Right ventricle myocardium inferior (tissue), 1 donor: ENCODE results near the gene MRPL20. TPM values are rescaled to one million over a fixed set of nuclear protein-coding genes. Genes with fewer than 3 reads are reported as not detected.
"Not testable (repeated sequence)": the region's sequence is repeated elsewhere in the genome, so short reads cannot be mapped to it uniquely, and the experiment has no call there.

ENCODE experiments used
- ATAC-seq: fragments of 200-7000 bp; cut with Tn5 transposase; one replicate; pipeline ENCODE4 v1.9.1; 2020; ENCODE audit warnings: mild to moderate bottlenecking, moderate library complexity
- DNase-seq: peaks from one replicate; pipeline ENCODE4 v3.0.0; 2021; ENCODE audit errors: missing footprints
- intact Hi-C: fragments of 100-400 bp; cut with DNase I; formaldehyde crosslinking; loops from one replicate; pipeline ENCODE4 v1.11.0; 2022
- long read RNA-seq: library from polyadenylated mRNA; unstranded; transcript quantifications from one replicate; pipeline ENCODE4 v2.0.0, GENCODE V29; 2021
- total RNA-seq: library from RNA; stranded (reverse); fragmentation: NEBNext Ultra II Directional; extraction: Animal tissue kit (Norgen Biotek cat#: 25700); gene quantifications from one replicate; pipeline ENCODE4 v1.2.1, GENCODE V29; 2021
- donor health status: DM: no; HTN: yes; CAD: no; lungs with severe emphysema.

The MRPL20 gene
- 140 TPM for total RNA-seq
- long read RNA-seq, transcript MRPL20-201 (4 exons, 721 nt), result major isoform, 53 of 58 reads
- long read RNA-seq, partial matches to known transcripts, result 0 of 58 reads
- long read RNA-seq, other reads (novel, unspliced or antisense), result 5 of 58 reads

DNA sequence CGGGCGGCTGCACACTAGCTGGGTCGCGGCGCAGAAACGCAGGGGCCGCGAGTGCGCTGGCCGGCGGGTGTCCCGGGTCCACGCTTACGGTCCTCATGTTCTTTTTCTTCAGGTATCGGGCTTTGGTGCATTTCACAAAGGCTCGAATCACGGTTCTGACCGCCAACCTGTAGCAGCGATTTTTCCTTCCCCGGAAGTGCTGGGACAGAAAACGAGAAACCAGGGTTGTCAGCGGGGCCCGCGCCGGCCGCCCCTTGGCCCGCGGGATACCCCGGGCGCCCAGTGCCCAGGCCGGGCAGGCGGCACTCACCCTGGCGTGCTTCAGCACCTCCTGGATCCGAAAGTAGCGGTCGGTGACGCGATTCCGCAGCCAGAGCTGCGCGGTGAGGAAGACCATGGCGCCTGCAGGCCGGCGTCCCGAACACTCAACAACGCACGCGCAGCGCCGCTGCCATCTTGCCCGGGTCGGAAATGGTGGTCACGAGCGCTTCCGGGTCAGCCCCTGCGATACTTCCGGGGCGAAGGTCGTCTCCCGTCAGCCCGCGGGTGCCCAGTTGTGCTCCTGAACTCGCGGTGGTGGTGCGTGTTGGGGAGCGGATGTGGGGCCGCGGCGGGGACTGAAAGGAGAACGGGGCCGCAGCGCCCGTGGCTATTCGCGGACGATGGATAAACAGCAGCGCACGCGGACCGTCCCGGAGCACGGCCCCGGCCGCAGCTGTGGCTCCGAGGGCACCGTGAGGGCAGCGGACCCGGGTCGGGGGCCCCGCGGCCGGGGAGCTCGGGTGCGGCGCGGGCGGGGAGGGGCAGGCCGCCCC, at the start of gene MRPL20:
Gene MRPL20, minus strand, starts transcription at position 473 of the 815 bp plus-strand sequence. Its CDS starts 76 bp downstream, at position 397.
- peak; percentile 98 for DNase-seq
- peak; percentile 98 for ATAC-seq
- intact Hi-C loops, result loop anchor here (5.0 kb wide), 1 partner anchor 35 kb away; no protein-coding TSS in a partner anchor

GRCh38 chr1:1456683-1457255, 49.7 kb upstream of the MRPL20 start:
- peak; percentile 52 for DNase-seq
- ATAC-seq, intact Hi-C loops: not testable (repeated sequence)

- intact Hi-C loops, result not testable (repeated sequence)
Measured at GRCh38 chr1:1455934-1456333, 48.8 kb upstream of the MRPL20 start.

DNA sequence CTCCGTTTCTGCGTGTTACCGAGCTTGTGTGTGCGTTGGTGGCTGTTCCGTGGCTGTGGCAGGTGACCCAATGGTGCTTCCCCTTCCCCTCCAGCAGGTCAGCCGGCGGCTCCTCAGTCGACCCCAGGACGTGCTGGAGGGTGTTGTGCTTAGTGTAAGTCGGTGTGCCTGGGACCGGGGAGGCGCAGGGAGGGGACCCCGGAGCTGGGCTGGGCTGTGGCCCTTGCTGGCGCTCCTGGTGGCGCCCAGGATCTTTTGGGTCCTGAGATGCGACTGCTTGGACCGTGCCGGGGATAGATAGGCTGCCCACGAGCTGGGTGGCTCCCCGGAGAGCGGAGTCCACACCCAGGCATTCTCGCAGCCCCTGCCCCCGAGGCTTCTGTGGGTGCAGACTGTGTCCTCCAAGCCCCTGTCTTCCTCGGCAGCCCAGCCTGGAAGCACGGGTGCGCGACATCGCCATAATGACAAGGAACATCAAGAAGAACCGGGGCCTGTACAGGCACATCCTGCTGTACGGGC, 48.3 kb upstream of the MRPL20 start:
- intact Hi-C loops, result no loop called here
- DNase-seq (peak; percentile 53), ATAC-seq (no peak)

More at GRCh38 chr1:1455934-1456333, 48.8 kb upstream of the MRPL20 start:
- not testable (repeated sequence) for ATAC-seq, DNase-seq

DNA sequence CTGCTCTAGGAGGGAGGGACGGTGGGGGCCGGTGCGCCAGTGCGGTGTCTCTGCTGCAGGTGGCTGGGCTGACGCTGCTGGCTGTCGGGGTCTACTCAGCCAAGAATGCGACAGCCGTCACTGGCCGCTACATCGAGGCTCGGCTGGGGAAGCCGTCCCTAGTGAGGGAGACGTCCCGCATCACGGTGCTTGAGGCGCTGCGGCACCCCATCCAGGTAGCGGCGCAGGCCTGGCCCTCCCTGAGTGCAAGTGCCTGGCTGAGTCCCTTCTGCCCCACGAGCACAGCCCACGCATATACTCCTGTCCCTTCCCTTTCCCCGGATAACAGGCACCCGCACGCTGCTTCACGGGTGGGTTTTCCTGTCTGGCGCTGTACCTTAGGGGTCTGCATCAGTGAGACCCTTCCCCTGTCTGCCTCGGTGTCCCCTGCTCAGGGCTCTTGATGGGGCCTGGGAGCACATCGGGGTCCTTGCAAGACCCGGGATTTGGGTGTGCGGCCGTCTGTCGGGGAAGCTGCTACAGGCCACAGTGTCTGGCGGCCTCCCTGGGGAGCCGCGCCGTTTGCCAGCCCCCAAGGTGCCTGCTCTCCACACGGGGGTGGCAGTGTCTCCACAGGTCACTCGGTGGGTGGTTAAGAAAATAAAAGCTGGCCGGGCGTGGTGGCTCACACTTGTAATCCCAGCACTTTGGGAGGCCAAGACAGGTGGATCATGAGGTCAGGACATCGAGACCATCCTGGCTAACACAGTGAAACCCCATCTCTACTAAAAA, 47.4 kb upstream of the MRPL20 start:
- ATAC-seq, intact Hi-C loops: not testable (repeated sequence)
- peak; percentile 28 for DNase-seq

DNA sequence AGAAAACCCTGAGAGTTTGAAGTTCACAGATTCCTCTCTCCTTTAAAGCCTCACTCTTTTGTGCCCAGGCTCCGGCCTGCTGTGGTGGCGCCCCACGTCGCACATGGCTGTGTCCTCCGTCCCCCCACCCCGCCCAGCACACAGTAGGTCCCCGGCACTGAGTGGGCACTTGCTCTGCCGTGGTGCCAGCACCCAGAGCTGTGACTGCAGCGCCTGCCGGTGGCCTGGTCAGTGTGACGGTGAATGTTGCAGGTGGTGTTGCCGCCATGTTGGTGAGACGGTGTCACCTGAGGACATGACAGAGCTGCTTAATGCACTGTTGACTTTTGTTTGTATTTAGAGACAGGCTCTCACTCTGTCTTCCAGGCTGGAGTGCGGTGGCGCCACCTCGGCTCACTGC, 45.8 kb upstream of the MRPL20 start:
- intact Hi-C loops, result no loop called here
- ATAC-seq (no peak), DNase-seq (peak; percentile 43)

- intact Hi-C loops, ATAC-seq: not testable (repeated sequence)
- peak; percentile 11 for DNase-seq
Measured at GRCh38 chr1:1452365-1452739, 45.3 kb upstream of the MRPL20 start.

- no peak for ATAC-seq
Measured at GRCh38 chr1:1451696-1452364, 44.7 kb upstream of the MRPL20 start.

DNA sequence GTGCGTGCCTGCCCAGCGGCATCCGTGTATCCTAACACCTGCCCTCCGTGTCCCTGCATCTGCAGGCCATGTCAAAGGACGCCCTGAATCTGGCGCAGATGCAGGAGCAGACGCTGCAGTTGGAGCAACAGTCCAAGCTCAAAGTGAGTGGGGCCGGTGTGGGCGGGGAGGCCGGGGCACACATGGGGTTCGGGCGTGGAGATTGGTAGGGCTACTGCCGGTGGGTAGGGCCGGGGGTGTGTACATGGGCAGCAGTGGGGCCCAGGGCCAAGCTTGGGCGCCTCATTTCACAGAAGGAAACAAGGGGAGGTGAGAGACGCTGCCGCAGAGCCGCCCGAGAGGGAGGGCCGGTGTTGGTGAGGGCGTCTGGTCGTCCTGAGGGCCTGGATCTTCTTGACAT, 43.5 kb upstream of the MRPL20 start:
- peak; percentile 40 for DNase-seq
- intact Hi-C loops, ATAC-seq: not testable (repeated sequence)

More at GRCh38 chr1:1451696-1452364, 44.7 kb upstream of the MRPL20 start:
- intact Hi-C loops, result no loop called here
- peak; percentile 58 for DNase-seq

DNA sequence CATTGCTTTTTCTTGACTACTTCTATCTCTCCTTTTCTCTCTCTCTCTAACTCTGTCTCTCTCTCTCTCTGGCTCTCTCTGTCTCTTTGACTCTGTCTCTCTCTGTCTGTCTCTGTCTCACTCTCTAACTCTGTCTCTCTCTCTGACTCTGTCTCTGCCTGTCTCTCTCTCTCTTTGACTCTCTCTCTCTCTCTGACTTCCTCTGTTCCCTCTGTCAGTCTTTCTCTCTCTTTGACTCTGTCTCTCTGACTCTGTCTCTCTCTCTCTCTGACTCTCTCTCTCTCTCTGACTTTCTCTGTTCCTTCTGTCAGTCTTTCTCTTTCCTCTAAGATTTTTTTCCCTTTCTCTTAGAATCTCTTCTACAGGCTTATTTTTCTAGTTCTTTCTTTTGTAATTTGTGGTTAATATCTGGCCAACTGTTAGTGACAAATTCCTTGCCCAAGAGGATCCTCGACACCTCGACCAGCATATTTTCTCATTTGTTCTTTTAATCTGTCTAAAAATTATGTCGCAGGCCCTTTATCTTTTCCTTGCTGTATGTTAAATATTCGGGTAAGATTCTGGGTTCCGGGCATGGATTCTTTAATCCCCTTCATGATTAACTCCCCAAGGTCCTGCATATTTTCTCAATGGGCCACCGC, 42.1 kb upstream of the MRPL20 start, which contains the start of gene ATAD3C:
Gene ATAD3C, plus strand, starts transcription at position 591 of the 641 bp plus-strand sequence. CDS start 995 bp downstream, outside the sequence.
- DNase-seq (no peak), ATAC-seq (no peak)
- intact Hi-C loops, result no loop called here

DNA sequence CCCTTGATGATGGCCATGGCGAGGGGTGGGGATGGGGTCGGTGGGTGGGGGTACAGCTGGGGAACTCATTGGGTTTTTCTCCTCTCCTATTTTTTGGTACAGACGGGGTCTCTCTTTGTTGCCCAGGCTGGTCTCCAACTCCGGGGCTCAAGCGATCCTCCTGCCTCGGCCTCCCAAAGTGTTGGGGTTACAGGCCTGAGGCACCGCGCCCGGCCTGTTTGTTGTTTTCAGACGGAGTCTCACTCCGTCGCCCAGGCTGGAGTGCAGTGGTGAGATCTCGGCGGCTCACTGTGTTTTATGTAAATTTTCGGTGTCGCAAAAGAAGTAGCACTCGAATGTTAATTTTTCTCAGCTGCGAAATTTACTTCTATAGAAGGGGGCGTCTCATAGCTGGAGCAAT, 39.5 kb upstream of the MRPL20 start:
- intact Hi-C loops, ATAC-seq: not testable (repeated sequence)
- DNase-seq, result peak; percentile 52

DNA sequence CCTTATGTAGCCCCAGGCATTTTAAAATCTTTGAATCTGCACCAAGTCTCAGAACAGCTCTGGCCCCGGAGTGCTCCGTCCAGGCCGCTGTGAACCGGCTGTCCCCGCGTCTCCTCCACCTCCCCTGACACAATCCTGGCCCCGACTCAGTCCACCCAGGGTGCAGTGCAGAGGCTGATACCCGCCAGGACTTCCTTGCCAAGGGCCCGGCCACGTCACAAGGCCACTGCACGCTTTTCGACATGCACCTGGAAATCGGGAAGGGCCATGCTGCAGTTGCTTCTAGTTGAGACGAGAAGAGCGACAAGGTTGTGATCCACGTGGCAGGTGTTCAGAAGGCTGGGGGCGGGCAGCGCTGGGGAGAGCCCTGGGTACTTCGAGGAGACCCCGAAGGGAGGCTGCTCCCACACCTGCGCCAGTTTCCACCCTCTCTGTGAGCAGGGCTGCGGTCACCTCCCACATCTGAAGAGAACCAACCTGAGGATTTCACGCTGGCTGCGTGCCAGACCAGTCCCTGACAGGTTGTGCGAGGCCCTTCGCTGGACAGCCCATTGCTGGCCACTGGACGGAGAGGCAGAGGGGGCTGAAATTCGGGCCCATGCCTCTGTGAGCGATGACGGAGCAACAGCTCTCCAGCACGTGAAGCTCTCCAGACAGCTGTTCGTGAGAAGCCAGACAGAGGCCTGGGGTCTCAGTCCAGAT, 35.1 kb upstream of the MRPL20 start:
- ATAC-seq (no peak), DNase-seq (no peak)
- intact Hi-C loops, result loop anchor here (5.0 kb wide), 1 partner anchor 35 kb away; the partner anchor contains the start of gene MRPL20

DNA sequence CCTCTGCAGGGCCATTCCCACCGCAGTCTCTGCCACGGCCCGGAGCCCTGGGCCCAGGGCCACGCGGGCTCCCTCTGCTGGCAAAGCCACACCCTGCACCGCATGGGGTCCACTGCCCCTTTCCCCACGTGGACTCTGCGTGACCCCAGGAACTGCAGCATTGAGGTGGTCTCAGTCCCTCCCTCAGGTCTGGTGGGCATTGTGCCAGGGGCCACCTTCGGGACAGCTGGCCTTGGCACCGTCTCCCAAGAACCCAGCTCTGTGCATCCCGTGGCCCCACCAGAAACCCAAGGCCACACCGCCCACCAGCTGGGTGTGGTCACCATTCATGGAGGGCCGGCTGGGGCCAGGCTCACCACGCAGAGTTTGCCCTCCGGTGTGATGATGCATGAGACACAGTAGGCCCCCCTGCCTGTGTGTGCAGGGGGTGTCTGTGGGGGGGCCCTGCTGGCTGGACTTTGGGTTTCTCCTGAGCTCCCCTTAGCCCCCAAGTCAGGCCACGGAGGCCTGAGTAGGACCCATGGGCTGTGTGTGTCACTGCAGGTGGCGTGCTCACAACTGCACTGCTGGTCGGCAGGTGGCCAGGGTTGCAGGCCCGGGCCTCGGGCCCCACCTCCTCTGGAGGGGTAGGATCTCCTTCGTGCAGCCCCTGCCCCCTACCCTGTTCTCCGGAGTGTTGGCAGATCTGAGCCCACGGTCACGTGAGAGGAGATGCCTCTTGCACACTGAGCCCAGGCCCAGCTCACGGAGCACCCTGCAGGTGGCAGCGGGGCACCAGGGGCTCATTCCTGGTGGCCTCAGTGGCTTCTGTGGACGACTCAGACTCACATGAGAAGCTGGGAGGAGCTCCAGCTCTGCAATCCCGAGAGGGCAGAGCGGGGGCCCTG, 34.2 kb upstream of the MRPL20 start:
- ATAC-seq (peak; percentile 82), DNase-seq (no peak)
- intact Hi-C loops, result loop anchor here (5.0 kb wide), 1 partner anchor 34 kb away; the partner anchor contains the start of gene MRPL20

DNA sequence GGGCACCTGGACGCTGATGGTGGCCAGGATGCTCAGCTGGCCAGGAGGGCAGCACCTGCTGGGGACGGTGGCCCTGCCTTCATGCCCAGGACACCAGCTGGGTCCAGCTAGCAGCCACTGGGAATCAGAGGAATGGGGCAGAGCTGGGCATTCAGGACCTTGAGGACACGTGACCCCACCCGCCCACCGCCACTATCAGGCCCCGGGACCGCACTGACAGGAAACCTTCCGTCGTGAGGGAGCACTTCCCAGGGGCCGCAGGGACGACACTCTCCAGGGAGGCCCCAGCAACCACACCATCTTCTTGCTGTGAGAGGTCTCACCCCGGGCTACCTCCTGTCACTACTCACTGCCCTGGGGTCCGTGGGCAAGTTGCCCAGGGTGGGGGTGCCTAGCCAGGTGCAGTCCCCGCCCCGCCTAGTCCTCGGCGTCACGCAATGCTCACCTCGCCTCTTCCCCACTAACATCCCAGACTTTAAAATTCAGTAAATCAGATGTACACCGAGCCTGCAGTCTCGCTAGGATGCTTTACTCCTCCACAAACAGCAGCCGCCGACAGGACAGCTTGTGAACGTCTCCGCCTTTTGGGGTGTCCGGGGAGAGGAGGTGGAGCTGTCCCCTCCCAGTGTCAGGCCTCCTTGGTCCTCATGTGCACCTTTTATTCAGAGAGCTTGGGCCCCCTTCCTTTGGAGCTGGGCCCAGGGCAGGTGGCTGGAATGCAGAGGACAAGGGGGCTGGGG, 33.3 kb upstream of the MRPL20 start:
- ATAC-seq, result no peak
- peak; percentile 63 for DNase-seq
- intact Hi-C loops, result loop anchor here (5.0 kb wide), 1 partner anchor 33 kb away; the partner anchor contains the start of gene MRPL20

GRCh38 chr1:1439546-1440261, 32.6 kb upstream of the MRPL20 start:
- intact Hi-C loops, result loop anchor here (5.0 kb wide), 1 partner anchor 32 kb away; the partner anchor contains the start of gene MRPL20
- DNase-seq (no peak), ATAC-seq (no peak)
